ENCODE results near the gene KCND2.

Gene KCND2

GRCh38 chr7:120519224-120519623 is 246.2 kb downstream of the KCND2 start:
- no peak overlapping the region for H3K4me3 ChIP-seq (ENCODE audit: low read depth, low read length)
- no peak for TF ChIP-seq CTCF (IDR thresholded peaks at IDR 0.05; ENCODE audit: low read depth, low read length, missing control alignments)
- no peak for DNase-seq (ENCODE audit: low read depth)

- no peak overlapping the region for H3K4me3 ChIP-seq (ENCODE audit: low read depth, low read length)
- no peak for DNase-seq (ENCODE audit: low read depth)
- TF ChIP-seq CTCF (IDR thresholded peaks at IDR 0.05; ENCODE audit: low read depth, low read length, missing control alignments), result no peak
Observed at GRCh38 chr7:120521761-120522737, 249.1 kb downstream of the KCND2 start.

- no peak overlapping the region for H3K4me3 ChIP-seq (ENCODE audit: low read depth, low read length)
- TF ChIP-seq CTCF (IDR thresholded peaks at IDR 0.05; ENCODE audit: low read depth, low read length, missing control alignments), result no peak
- no peak for DNase-seq (ENCODE audit: low read depth)
Observed at GRCh38 chr7:120523985-120524384, 251.0 kb downstream of the KCND2 start.

GRCh38 chr7:120526902-120527509 is 254.0 kb downstream of the KCND2 start:
- no peak overlapping the region for H3K4me3 ChIP-seq (ENCODE audit: low read depth, low read length)
- DNase-seq (ENCODE audit: low read depth), result no peak
- no peak for TF ChIP-seq CTCF (IDR thresholded peaks at IDR 0.05; ENCODE audit: low read depth, low read length, missing control alignments)

- H3K4me3 ChIP-seq (ENCODE audit: low read depth, low read length), result no peak overlapping the region
- no peak for DNase-seq (ENCODE audit: low read depth)
- TF ChIP-seq CTCF (IDR thresholded peaks at IDR 0.05; ENCODE audit: low read depth, low read length, missing control alignments), result no peak
Observed at GRCh38 chr7:120529736-120530135, 256.8 kb downstream of the KCND2 start.

GRCh38 chr7:120538335-120538734 is 265.4 kb downstream of the KCND2 start:
- no peak for DNase-seq (ENCODE audit: low read depth)
- no peak overlapping the region for H3K4me3 ChIP-seq (ENCODE audit: low read depth, low read length)
- TF ChIP-seq CTCF (IDR thresholded peaks at IDR 0.05; ENCODE audit: low read depth, low read length, missing control alignments), result no peak
